OCI-LY7 (cell line): ENCODE data around the gene EIPR1.

Experiments
- EZH2phosphoT487 ChIP-seq: fragments of 200-600 bp; sonication (generic); IDR thresholded peaks from 2 replicates; pipeline ENCODE4 v1.6.1; 2018; ENCODE audit warnings: low read depth, borderline replicate concordance, mild to moderate bottlenecking, mixed run types, antibody characterized with exemption, low read length, moderate library complexity, mixed read lengths
- TF ChIP-seq, protein P1 (sequence below): fragments of 200-600 bp; sonication (generic); conservative IDR thresholded peaks from 2 replicates; pipeline ENCODE4 v1.5.1; 2014; ENCODE audit warnings: mild to moderate bottlenecking, antibody characterized with exemption, low read length, moderate library complexity, mixed read lengths

DNA sequence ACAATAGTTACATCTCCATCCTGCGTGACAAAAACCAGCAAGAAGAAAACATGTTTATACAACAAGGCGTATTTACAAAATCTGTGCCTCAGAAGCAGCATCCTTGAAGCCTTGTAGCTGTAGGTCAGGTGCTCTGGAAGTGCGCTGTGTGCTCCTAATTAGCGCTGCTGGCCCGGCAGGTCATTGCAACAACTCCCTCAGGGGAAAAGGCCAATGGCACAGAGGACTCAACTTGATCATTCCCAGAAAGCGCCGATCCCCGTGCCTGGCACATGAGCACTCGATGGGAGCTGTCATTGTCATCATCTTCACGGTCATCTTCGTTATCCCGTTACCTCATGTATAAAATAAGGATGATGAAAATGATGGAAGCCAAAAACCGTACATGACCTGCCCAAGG lies 58.5 kb downstream of the EIPR1 start:
- TF ChIP-seq, protein P1, sequence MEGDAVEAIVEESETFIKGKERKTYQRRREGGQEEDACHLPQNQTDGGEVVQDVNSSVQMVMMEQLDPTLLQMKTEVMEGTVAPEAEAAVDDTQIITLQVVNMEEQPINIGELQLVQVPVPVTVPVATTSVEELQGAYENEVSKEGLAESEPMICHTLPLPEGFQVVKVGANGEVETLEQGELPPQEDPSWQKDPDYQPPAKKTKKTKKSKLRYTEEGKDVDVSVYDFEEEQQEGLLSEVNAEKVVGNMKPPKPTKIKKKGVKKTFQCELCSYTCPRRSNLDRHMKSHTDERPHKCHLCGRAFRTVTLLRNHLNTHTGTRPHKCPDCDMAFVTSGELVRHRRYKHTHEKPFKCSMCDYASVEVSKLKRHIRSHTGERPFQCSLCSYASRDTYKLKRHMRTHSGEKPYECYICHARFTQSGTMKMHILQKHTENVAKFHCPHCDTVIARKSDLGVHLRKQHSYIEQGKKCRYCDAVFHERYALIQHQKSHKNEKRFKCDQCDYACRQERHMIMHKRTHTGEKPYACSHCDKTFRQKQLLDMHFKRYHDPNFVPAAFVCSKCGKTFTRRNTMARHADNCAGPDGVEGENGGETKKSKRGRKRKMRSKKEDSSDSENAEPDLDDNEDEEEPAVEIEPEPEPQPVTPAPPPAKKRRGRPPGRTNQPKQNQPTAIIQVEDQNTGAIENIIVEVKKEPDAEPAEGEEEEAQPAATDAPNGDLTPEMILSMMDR: no peak
- TF ChIP-seq EZH2phosphoT487: no peak
